Subcutaneous adipose tissue (tissue), 4 donors: ENCODE results near the gene KRTAP10-2. TPM values are rescaled to one million over a fixed set of nuclear protein-coding genes. Genes with fewer than 3 reads are reported as not detected.
"Not testable (repeated sequence)": the region's sequence is repeated elsewhere in the genome, so short reads cannot be mapped to it uniquely, and the experiment has no call there.

Source experiments
- total RNA-seq, 4 donors: library from RNA; depleted of rRNA; stranded (reverse); fragments of >200 nt; gene quantifications; one replicate each; pipeline ENCODE4 v1.1.0, GENCODE V29; 2016
- TF ChIP-seq, protein P1 (sequence below): fragments of 450-650 bp; IDR thresholded peaks from one replicate; pipeline ENCODE4 v1.5.1; 2016; ENCODE audit warnings: low read depth, mild to moderate bottlenecking, control low read depth, antibody characterized with exemption, moderate library complexity

KRTAP10-2 gene, protein sequence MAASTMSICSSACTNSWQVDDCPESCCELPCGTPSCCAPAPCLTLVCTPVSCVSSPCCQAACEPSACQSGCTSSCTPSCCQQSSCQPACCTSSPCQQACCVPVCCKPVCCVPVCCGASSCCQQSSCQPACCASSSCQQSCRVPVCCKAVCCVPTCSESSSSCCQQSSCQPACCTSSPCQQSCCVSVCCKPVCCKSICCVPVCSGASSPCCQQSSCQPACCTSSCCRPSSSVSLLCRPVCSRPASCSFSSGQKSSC
- not detected for total RNA-seq

DNA sequence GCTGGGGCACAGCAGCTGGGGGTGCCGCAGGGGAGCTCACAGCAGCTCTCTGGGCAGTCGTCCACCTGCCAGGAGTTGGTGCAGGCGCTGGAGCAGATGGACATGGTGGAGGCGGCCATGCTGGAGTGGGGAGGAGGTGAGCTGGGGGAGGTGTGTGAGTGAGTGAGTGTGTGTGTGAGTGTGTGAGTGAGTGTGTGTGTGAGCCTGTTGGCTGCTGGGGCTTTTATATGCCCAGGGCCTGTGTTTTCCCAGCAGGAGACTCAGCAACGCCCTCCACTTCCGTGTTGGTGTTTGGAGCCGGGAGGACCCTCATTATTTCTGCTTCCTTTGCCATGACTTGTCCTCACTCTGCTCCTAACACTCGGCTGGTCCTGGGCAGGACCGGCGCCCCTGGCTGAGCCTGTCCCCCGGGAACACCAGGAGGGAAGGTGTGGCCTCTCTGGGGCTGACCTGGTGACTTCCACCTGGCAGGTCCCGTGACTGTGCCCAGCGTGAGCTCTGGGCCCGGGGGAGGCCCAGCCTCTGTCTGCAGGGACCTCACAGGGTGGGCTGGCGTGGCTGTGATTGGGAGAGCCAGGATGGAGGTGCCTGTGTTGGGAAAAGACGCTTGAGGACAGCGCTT is at the start of gene KRTAP10-2:
KRTAP10-2 (minus strand) TSS at position 166 of the 622 bp plus-strand sequence; CDS start at position 119, 47 bp downstream.
- TF ChIP-seq, protein P1, sequence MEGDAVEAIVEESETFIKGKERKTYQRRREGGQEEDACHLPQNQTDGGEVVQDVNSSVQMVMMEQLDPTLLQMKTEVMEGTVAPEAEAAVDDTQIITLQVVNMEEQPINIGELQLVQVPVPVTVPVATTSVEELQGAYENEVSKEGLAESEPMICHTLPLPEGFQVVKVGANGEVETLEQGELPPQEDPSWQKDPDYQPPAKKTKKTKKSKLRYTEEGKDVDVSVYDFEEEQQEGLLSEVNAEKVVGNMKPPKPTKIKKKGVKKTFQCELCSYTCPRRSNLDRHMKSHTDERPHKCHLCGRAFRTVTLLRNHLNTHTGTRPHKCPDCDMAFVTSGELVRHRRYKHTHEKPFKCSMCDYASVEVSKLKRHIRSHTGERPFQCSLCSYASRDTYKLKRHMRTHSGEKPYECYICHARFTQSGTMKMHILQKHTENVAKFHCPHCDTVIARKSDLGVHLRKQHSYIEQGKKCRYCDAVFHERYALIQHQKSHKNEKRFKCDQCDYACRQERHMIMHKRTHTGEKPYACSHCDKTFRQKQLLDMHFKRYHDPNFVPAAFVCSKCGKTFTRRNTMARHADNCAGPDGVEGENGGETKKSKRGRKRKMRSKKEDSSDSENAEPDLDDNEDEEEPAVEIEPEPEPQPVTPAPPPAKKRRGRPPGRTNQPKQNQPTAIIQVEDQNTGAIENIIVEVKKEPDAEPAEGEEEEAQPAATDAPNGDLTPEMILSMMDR = no peak

DNA sequence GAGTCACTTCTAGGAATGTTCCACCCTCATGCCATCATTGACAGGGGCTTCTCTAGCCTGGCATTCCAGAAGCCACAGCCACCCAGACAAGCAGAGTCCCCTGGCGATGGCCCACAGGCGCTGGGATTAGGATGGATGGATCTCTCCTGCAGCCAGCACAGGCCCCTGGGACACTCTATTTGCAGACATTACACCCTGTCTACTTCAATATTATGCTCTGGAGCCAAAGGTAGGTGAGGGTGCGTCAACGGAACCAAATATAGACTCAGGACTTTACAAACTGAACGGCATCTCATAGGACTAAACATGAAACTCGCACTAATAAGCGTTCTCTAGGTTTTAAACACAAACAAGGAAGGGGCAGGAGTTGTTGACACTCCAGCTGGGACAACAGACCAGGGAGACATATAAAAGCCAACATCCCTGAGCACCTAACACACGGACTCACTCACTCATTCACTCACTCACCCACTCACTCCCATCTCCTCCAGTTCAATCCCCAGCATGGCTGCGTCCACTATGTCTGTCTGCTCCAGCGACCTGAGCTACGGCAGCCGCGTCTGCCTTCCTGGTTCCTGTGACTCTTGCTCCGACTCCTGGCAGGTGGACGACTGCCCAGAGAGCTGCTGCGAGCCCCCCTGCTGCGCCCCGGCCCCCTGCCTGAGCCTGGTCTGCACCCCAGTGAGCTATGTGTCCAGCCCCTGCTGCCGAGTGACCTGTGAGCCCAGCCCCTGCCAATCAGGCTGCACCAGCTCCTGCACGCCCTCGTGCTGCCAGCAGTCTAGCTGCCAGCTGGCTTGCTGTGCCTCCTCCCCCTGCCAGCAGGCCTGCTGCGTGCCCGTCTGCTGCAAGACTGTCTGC is 49.0 kb upstream of the KRTAP10-2 start, which contains the start of gene KRTAP10-7:
KRTAP10-7 (plus strand) TSS at position 480 of the 861 bp plus-strand sequence; CDS start at position 505, 25 bp downstream.
- TF ChIP-seq, protein P1 = not testable (repeated sequence)

DNA sequence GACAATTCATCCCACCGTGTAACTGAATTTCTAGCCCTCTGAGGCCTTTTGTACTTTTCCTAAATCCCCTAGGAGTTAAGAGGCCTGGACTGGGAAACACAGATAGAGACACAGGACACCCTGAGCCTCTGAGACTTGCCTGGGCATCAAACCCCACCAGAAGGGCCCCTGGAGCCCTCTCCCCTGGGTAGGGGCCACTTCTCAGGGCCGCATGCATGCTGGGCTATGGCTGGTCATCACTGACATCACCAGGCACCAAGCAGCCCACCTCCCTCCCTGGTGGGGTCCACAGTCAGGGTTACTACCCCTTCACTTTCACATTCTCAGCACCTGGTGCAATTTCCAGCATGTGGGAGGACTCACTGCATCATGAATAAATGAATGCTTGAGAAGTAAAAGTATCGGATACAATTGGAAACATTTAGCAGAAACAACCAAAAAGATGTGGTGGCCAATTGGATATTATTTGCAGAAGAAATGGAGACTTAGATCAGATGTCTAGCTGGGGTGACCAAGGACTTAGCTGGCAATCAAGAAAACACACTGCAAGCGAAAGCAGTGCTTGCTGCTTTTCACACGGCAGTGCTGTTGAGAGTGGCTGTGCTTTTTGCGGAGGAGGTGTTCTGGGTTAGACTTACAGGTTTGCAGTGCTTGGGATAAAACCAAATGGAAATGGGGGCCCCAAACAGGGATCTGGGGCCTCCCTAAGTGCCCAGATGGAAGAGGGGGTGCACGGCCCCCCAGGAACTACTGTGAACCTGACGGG is 48.1 kb upstream of the KRTAP10-2 start:
- TF ChIP-seq, protein P1 = no peak

DNA sequence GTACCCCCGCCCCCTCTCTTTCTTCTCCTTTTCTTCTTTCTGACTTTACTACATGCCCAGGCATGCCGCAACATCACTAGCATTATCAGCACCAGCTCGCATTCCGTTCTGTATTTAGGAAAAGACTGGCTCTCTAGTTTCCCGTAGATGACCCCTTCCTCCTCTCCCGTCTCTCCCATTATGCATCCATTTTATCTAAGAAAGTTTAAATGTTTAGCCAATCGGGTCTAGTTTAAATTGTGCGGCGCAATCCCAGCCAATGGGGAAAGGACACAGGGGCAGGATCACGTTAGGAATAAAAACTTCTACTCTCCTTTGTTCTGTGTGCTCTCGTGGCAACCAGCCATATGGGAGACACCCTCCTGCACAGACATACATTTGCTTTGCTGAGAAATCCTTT is 46.8 kb upstream of the KRTAP10-2 start:
- TF ChIP-seq, protein P1 = no peak

DNA sequence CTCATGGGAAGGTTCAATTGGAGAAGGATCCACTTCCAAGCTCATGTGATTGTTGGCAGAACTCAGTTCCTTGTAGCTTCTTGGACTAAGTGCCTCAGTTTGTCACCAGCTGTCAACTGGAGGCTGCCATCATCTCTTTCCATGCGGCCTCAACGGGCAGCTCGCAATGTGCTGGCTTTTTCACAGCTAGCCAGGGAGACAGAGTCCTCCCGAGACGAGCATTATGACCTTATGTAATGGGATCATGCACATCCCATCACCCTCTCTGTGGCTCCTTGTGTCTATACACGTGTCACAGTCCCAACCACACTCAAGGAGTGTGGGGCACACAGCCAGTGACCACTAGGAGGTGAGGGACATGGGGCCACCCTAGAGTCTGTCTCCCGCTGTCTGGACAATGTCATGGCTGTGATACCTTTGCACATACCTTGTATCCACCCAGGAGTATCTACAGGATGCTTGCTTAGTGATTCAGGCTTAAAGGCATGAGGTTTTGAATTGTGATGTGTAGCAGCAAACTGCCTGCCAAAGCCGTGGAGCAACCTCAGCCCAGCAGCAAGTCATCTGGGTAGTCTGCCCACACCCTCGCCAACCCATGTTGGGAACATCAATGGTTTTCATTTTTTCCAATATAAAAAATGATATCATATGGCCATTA is 44.9 kb upstream of the KRTAP10-2 start:
- TF ChIP-seq, protein P1 = no peak

DNA sequence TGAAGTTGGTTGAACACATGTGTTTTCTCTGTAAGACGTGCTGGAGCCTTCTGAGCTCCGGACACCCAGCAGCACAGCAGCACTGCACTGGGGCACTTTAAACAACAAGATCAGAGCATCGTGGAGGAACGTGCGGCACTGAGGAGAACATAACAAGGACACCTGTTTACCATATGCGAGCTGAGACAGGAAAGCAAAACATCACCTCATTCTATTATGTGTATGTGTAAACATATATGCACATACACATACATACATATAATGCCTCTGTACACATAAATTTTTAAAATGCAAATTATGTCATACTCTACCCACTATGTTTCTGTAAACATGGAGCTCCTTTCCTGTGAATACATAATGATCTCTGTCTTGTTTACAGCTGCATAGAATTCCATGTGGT is 44.2 kb upstream of the KRTAP10-2 start:
- TF ChIP-seq, protein P1 = no peak
